ENCODE results near the gene KCNJ5.
A peak's percentile ranks its signal among the peaks of the same experiment; 100 is the strongest.

Gene KCNJ5

GRCh38 chr11:128896356-128896755 is 5.2 kb downstream of the KCNJ5 start:
- Histone ChIP-seq H3K27me3 (ENCODE audit: control insufficient read depth in 1 of 2, insufficient read depth in 1 of 2, low read length in 2 of 2) (peaks cover 16 to 45% of the 10 kb centered on the region in 2 experiments), H2BK120ac (ENCODE audit: low read depth, low read length) (no peak overlapping the region), H3K79me1 (replicated peaks; ENCODE audit: low read length, poor library complexity, severe bottlenecking) (no peaks in the 10 kb centered on the region), H3K9me3 (ENCODE audit: control insufficient read depth, low read length) (no peaks in the 10 kb centered on the region), H3K4ac (ENCODE audit: low read depth in 1 of 2, low read length in 2 of 2) (no peak overlapping the region), H4K91ac (ENCODE audit: low read length) (no peak overlapping the region), H2BK5ac (ENCODE audit: low read depth, low read length, poor library complexity, severe bottlenecking) (no peak overlapping the region), H2AK5ac (ENCODE audit: low read length, severe bottlenecking) (no peak overlapping the region), H3K27ac (ENCODE audit: low read length, poor library complexity, severe bottlenecking) (no peak overlapping the region), H3K4me2 (ENCODE audit: low read length, poor library complexity, severe bottlenecking) (no peak overlapping the region), H3K4me3 (ENCODE audit: insufficient read depth in 1 of 2, low read depth in 1 of 2, low read length in 2 of 2) (no peak overlapping the region), H3K18ac (ENCODE audit: low read depth in 1 of 2, low read length in 2 of 2) (no peak overlapping the region), H4K8ac (ENCODE audit: low read length) (no peak overlapping the region), H3K14ac (ENCODE audit: low read length in 2 of 2) (no peak overlapping the region), H3K36me3 (ENCODE audit: control insufficient read depth in 1 of 2, insufficient read depth in 2 of 2, low read depth in 1 of 2, low read length in 2 of 2) (no peaks in the 10 kb centered on the region), H3K4me1 (ENCODE audit: control insufficient read depth, insufficient read depth, low read depth, low read length) (no peaks in the 10 kb centered on the region), H2BK12ac (ENCODE audit: low read length in 2 of 2) (no peak overlapping the region), H2BK15ac (ENCODE audit: low read depth, poor library complexity, severe bottlenecking) (no peak overlapping the region), H2AFZ (ENCODE audit: low read depth, low read length) (no peak overlapping the region), H3K23ac (ENCODE audit: low read length in 2 of 2) (no peak overlapping the region), H3K9ac (ENCODE audit: low read length) (no peak overlapping the region)
- no peak for DNase-seq
- 56% methylated on average over 2 of the region's 2 CpGs for WGBS

GRCh38 chr11:128897826-128898225 is 6.7 kb downstream of the KCNJ5 start:
- DNase-seq = no peak
- Histone ChIP-seq H3K4me2 (ENCODE audit: low read length, poor library complexity, severe bottlenecking) (no peak overlapping the region), H3K79me1 (replicated peaks; ENCODE audit: low read length, poor library complexity, severe bottlenecking) (no peaks in the 10 kb centered on the region), H2BK120ac (ENCODE audit: low read depth, low read length) (no peak overlapping the region), H3K27ac (ENCODE audit: low read length, poor library complexity, severe bottlenecking) (no peak overlapping the region), H3K9me3 (ENCODE audit: control insufficient read depth, low read length) (no peaks in the 10 kb centered on the region), H3K18ac (ENCODE audit: low read depth in 1 of 2, low read length in 2 of 2) (no peak overlapping the region), H3K23ac (ENCODE audit: low read length in 2 of 2) (no peak overlapping the region), H3K14ac (ENCODE audit: low read length in 2 of 2) (no peak overlapping the region), H2BK15ac (ENCODE audit: low read depth, poor library complexity, severe bottlenecking) (no peak overlapping the region), H3K9ac (ENCODE audit: low read length) (no peak overlapping the region), H3K4me3 (ENCODE audit: insufficient read depth in 1 of 2, low read depth in 1 of 2, low read length in 2 of 2) (no peak overlapping the region), H3K4me1 (ENCODE audit: control insufficient read depth, insufficient read depth, low read depth, low read length) (peaks cover 2% of the 10 kb centered on the region), H3K4ac (ENCODE audit: low read depth in 1 of 2, low read length in 2 of 2) (no peak overlapping the region), H2AK5ac (ENCODE audit: low read length, severe bottlenecking) (no peak overlapping the region), H4K91ac (ENCODE audit: low read length) (no peak overlapping the region), H3K36me3 (ENCODE audit: control insufficient read depth in 1 of 2, insufficient read depth in 2 of 2, low read depth in 1 of 2, low read length in 2 of 2) (no peaks in the 10 kb centered on the region), H2BK12ac (ENCODE audit: low read length in 2 of 2) (no peak overlapping the region), H4K8ac (ENCODE audit: low read length) (no peak overlapping the region), H2BK5ac (ENCODE audit: low read depth, low read length, poor library complexity, severe bottlenecking) (no peak overlapping the region), H3K27me3 (ENCODE audit: control insufficient read depth in 1 of 2, insufficient read depth in 1 of 2, low read length in 2 of 2) (peaks cover 7 to 48% of the 10 kb centered on the region in 2 experiments), H2AFZ (ENCODE audit: low read depth, low read length) (no peak overlapping the region)
- WGBS = 100% methylated on average over 1 of the region's 1 CpG

DNA sequence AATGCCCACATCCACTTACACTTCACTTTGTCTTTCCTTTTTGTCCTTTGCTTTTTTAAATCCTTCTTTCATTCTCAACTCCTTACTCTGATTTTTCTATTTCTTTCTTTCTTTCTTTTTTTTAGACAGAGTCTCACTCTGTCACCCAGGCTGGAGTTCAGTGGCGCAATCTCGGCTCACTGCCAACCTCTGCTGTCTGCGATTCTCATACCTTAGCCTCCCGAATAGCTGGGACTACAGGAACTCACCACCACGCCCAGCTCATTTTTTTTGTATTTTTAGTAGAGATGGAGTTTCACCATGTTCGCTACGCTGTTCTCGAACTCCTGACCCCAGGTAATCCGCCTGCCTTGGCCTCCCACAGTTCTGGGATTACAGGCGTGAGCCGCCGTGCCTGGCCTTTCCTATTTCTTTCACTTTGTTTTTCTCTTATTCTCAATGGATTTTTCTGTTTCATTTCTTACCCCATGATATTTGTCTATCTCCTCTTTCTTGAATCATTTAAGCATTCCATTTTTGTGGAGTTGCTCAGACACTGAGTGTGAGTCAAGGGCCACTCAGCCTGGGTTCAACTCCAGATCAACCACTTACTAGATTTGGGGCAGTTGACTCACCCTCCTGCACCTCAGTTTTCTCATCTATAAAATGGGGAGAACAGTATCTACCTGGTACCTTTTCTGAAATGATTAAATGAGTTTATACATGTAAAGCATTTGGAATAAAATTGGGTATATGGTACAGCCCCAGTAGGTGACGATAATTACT is 7.6 kb downstream of the KCNJ5 start:
- Histone ChIP-seq H3K18ac (ENCODE audit: low read depth in 1 of 2, low read length in 2 of 2) (no peak overlapping the region), H3K23ac (ENCODE audit: low read length in 2 of 2) (no peak overlapping the region), H3K4ac (ENCODE audit: low read depth in 1 of 2, low read length in 2 of 2) (no peak overlapping the region), H2AFZ (ENCODE audit: low read depth, low read length) (no peak overlapping the region), H2BK15ac (ENCODE audit: low read depth, poor library complexity, severe bottlenecking) (no peak overlapping the region), H4K8ac (ENCODE audit: low read length) (no peak overlapping the region), H2BK5ac (ENCODE audit: low read depth, low read length, poor library complexity, severe bottlenecking) (no peak overlapping the region), H3K27me3 (ENCODE audit: control insufficient read depth in 1 of 2, insufficient read depth in 1 of 2, low read length in 2 of 2) (peaks cover 7 to 45% of the 10 kb centered on the region in 2 experiments), H3K27ac (ENCODE audit: low read length, poor library complexity, severe bottlenecking) (no peak overlapping the region), H3K4me2 (ENCODE audit: low read length, poor library complexity, severe bottlenecking) (no peak overlapping the region), H4K91ac (ENCODE audit: low read length) (no peak overlapping the region), H3K36me3 (ENCODE audit: control insufficient read depth in 1 of 2, insufficient read depth in 2 of 2, low read depth in 1 of 2, low read length in 2 of 2) (no peaks in the 10 kb centered on the region), H2BK12ac (ENCODE audit: low read length in 2 of 2) (no peak overlapping the region), H3K9ac (ENCODE audit: low read length) (no peak overlapping the region), H2BK120ac (ENCODE audit: low read depth, low read length) (no peak overlapping the region), H3K4me1 (ENCODE audit: control insufficient read depth, insufficient read depth, low read depth, low read length) (peaks cover 9% of the 10 kb centered on the region), H3K79me1 (replicated peaks; ENCODE audit: low read length, poor library complexity, severe bottlenecking) (no peaks in the 10 kb centered on the region), H3K4me3 (ENCODE audit: insufficient read depth in 1 of 2, low read depth in 1 of 2, low read length in 2 of 2) (no peak overlapping the region), H3K9me3 (ENCODE audit: control insufficient read depth, low read length) (no peaks in the 10 kb centered on the region), H2AK5ac (ENCODE audit: low read length, severe bottlenecking) (no peak overlapping the region), H3K14ac (ENCODE audit: low read length in 2 of 2) (no peak overlapping the region)
- 93% methylated on average over 13 of the region's 13 CpGs for WGBS
- DNase-seq = no peak

DNA sequence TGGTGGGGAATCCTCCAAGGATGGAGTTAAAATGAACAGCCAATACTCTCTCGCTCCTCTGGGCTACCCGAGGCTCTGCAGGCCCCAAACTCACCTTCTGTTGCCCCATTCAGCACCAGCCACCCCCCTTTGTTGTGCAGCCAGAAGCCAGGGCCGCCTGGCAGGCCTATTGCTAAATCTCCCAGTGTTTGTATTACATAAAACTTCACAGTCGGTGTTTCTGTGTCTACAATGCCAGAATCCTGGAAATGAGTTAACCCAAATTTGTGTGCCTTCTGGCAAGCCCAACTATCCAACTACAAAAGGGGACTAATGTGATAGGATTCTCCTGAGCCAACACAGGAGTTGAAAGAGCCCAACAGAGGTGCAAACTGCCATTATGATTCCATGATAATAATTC is 9.3 kb downstream of the KCNJ5 start:
- Histone ChIP-seq H3K4ac (ENCODE audit: low read depth in 1 of 2, low read length in 2 of 2) (no peak overlapping the region), H3K4me2 (ENCODE audit: low read length, poor library complexity, severe bottlenecking) (no peak overlapping the region), H3K79me1 (replicated peaks; ENCODE audit: low read length, poor library complexity, severe bottlenecking) (no peaks in the 10 kb centered on the region), H2AFZ (ENCODE audit: low read depth, low read length) (no peak overlapping the region), H3K9ac (ENCODE audit: low read length) (no peak overlapping the region), H3K14ac (ENCODE audit: low read length in 2 of 2) (no peak overlapping the region), H2BK5ac (ENCODE audit: low read depth, low read length, poor library complexity, severe bottlenecking) (no peak overlapping the region), H3K4me3 (ENCODE audit: insufficient read depth in 1 of 2, low read depth in 1 of 2, low read length in 2 of 2) (no peak overlapping the region), H2BK120ac (ENCODE audit: low read depth, low read length) (no peak overlapping the region), H3K27me3 (ENCODE audit: control insufficient read depth in 1 of 2, insufficient read depth in 1 of 2, low read length in 2 of 2) (peaks cover 0 to 49% of the 10 kb centered on the region in 2 experiments), H3K27ac (ENCODE audit: low read length, poor library complexity, severe bottlenecking) (no peak overlapping the region), H2AK5ac (ENCODE audit: low read length, severe bottlenecking) (no peak overlapping the region), H3K23ac (ENCODE audit: low read length in 2 of 2) (peak overlapping the region in 1 of 2 experiments; percentile 14), H3K4me1 (ENCODE audit: control insufficient read depth, insufficient read depth, low read depth, low read length) (peaks cover 21% of the 10 kb centered on the region), H3K9me3 (ENCODE audit: control insufficient read depth, low read length) (no peaks in the 10 kb centered on the region), H4K91ac (ENCODE audit: low read length) (no peak overlapping the region), H4K8ac (ENCODE audit: low read length) (no peak overlapping the region), H3K18ac (ENCODE audit: low read depth in 1 of 2, low read length in 2 of 2) (no peak overlapping the region), H2BK12ac (ENCODE audit: low read length in 2 of 2) (no peak overlapping the region), H3K36me3 (ENCODE audit: control insufficient read depth in 1 of 2, insufficient read depth in 2 of 2, low read depth in 1 of 2, low read length in 2 of 2) (no peaks in the 10 kb centered on the region), H2BK15ac (ENCODE audit: low read depth, poor library complexity, severe bottlenecking) (no peak overlapping the region)
- no peak for DNase-seq
- WGBS = 82% methylated on average over 4 of the region's 4 CpGs
